ENCODE data around the gene BTBD1. TPM values are rescaled to one million over a fixed set of nuclear protein-coding genes. Genes with fewer than 3 reads are reported as not detected.

BTBD1 gene
- polyA plus RNA-seq, 3 donors from 2014 or later, result 45.6 to 61.9 (median 56.1) TPM

Other genes with a start within 250 kb of the BTBD1 start
- 1 to 10 TPM in 2 of 3 donors, not detected in 1; 3.4 to 3.5 TPM for gene HOMER2, start 114.5 kb downstream of the BTBD1 start, polyA plus RNA-seq
- gene RAMAC, start 81.0 kb downstream of the BTBD1 start, polyA plus RNA-seq, result 10 to 100 TPM; 37.8 to 75.7 (median 52.6) TPM
- gene C15orf40, start 55.6 kb downstream of the BTBD1 start, polyA plus RNA-seq, result 10 to 100 TPM; 48.1 to 56.5 (median 48.7) TPM
- gene TM6SF1, start 40.4 kb upstream of the BTBD1 start, polyA plus RNA-seq, result 10 to 100 TPM; 17.2 to 20.2 (median 17.9) TPM
- 10 to 100 TPM in 2 of 3 donors, 1 to 10 TPM in 1; 6.8 to 21.6 (median 10.6) TPM for gene HDGFL3, start 140.6 kb upstream of the BTBD1 start, polyA plus RNA-seq
- gene BNC1, start 217.4 kb upstream of the BTBD1 start, polyA plus RNA-seq, result not detected